GM12878 (cell line): ENCODE data around the gene CLIP3. TPM values are rescaled to one million over a fixed set of nuclear protein-coding genes. Genes with fewer than 3 reads are reported as not detected.

Source experiments
- ATAC-seq: fragments of 200-7000 bp; cut with Tn5 transposase; 3 replicates; pipeline ENCODE4 v1.9.1; 2020; ENCODE audit warnings: mild to moderate bottlenecking, moderate library complexity
- BruUV-seq: library from RNA; stranded (reverse); fragments of 400-500 nt; replicated peaks from 2 replicates; lab custom pipeline; 2021; lab: Mats Ljungman, UMichigan
- CTCF ChIA-PET: fragments of 300-600 bp; sonication (Branson Sonifier 250); formaldehyde crosslinking; extraction: SDS; loops from one replicate; lab custom pipeline; 2021; ENCODE audit warnings: inconsistent platforms; lab: Yijun Ruan, JAX
- POLR2A ChIA-PET: fragments of 350-600 bp; formaldehyde crosslinking; extraction: SDS; loops from one replicate; lab custom pipeline; 2021; ENCODE audit warnings: inconsistent platforms; lab: Charles Lee
- RAD21 ChIA-PET: fragments of 300-600 bp; sonication (Branson Sonifier 250); formaldehyde crosslinking; loops from one replicate; lab custom pipeline; 2023; ENCODE audit warnings: antibody characterized with exemption; ENCODE audit not compliant: unreplicated experiment; lab: Charles Lee
- SMC1A ChIA-PET: fragments of 300-600 bp; sonication (Branson Sonifier 250); formaldehyde crosslinking; loops from one replicate; lab custom pipeline; 2023; ENCODE audit not compliant: unreplicated experiment, uncharacterized antibody; lab: Charles Lee
- DNase-seq: peaks from one replicate; pipeline ENCODE4 v3.0.0-alpha.2; 2011; ENCODE audit warnings: low read depth, low spot score
- FAIRE-seq: peaks from 3 replicates; lab custom pipeline; 2011; peaks lifted over from hg19 to GRCh38; lab: Jason Lieb, UNC
- H2AFZ ChIP-seq: 2 replicates; pipeline ENCODE4 v1.6.0; 2011; ENCODE audit warnings: low read depth, low read length, control low read depth; ENCODE audit not compliant: control insufficient read depth
- H3K27ac ChIP-seq: 2 replicates; pipeline ENCODE4 v1.5.1; 2011; ENCODE audit warnings: control low read depth; ENCODE audit not compliant: control insufficient read depth, insufficient read depth
- H3K27me3 ChIP-seq, 2 experiments: replicated peaks in 1 of 2; 2 replicates each; pipeline versions ENCODE4 v1.6.0 to v1.6.1; 2011; ENCODE audit warnings: low read length in 1 of 2; ENCODE audit not compliant: control insufficient read depth in 2 of 2, insufficient read depth in 2 of 2
- H3K36me3 ChIP-seq, 2 experiments: 2 replicates each; pipeline ENCODE4 v1.5.1; 2011; ENCODE audit warnings: low read length in 1 of 2; ENCODE audit not compliant: control insufficient read depth in 2 of 2, insufficient read depth in 2 of 2
- H3K4me1 ChIP-seq: 2 replicates; pipeline ENCODE4 v1.6.1; 2011; ENCODE audit warnings: mild to moderate bottlenecking, low read length, moderate library complexity, mixed read lengths; ENCODE audit not compliant: control insufficient read depth, insufficient read depth
- H3K4me2 ChIP-seq: 2 replicates; pipeline ENCODE4 v1.6.0; 2011; ENCODE audit warnings: control low read depth; ENCODE audit not compliant: control insufficient read depth, insufficient read depth
- H3K4me3 ChIP-seq: fragments of 200-600 bp; sonication (generic); 2 replicates; pipeline ENCODE4 v1.5.1; 2016
- H3K79me2 ChIP-seq: 2 replicates; pipeline ENCODE4 v1.6.0; 2011; ENCODE audit warnings: low read length; ENCODE audit not compliant: control insufficient read depth, insufficient read depth
- H3K9ac ChIP-seq: 2 replicates; pipeline ENCODE4 v1.8.0; 2011; ENCODE audit warnings: low read length, control low read depth, mixed read lengths; ENCODE audit not compliant: control insufficient read depth, insufficient read depth
- H3K9me3 ChIP-seq: replicated peaks from 3 replicates; pipeline ENCODE4 v1.5.1; 2011; ENCODE audit warnings: mild to moderate bottlenecking, low read length; ENCODE audit not compliant: control insufficient read depth, insufficient read depth
- H4K20me1 ChIP-seq: 2 replicates; pipeline ENCODE4 v1.6.0; 2011; ENCODE audit not compliant: control insufficient read depth, insufficient read depth
- BACH1 ChIP-seq: fragments of 450-650 bp; IDR thresholded peaks from 2 replicates; pipeline ENCODE4 v1.6.1; 2017; ENCODE audit warnings: mild to moderate bottlenecking, borderline replicate concordance
- WGBS: methylation state at CpG from one replicate; pipeline ENCODE4 v1.1.6; 2016; ENCODE audit warnings: low lambda C conversion rate; ENCODE audit not compliant: insufficient replicate concordance, insufficient coverage; ENCODE audit errors: missing lambda C conversion rate; 5-methylcytosine and 5-hydroxymethylcytosine counted together
- in situ Hi-C: fragments of 300-500 bp; cut with MboI; formaldehyde crosslinking; loops from 9 replicates; pipeline ENCODE4 v1.14.3; 2018; ENCODE audit warnings: mixed read lengths
- intact Hi-C: fragments of 100-400 bp; cut with micrococcal nuclease; formaldehyde crosslinking; loops from one replicate; pipeline ENCODE4 v1.14.2; 2022; ENCODE audit not compliant: unreplicated experiment
- polyA plus RNA-seq, 11 experiments: library from polyadenylated mRNA; depleted of rRNA in 4 of 11; unstranded in 6 of 11; stranded (reverse) in 5 of 11; fragments of >200 nt; fragmentation: Nextera tagmentation in 4 of 11; fragmentation: Illumina TruSeq in 1 of 11; extraction: Ambion mirVana in 4 of 11; extraction: Trizol in 1 of 11; gene quantifications; 1 replicate in 1 of 11; 2 replicates in 10 of 11; pipeline versions ENCODE4 v1.2.1 to v1.2.3, GENCODE V29; 2011 to 2016; ENCODE audit warnings: inconsistent platforms in 2 of 11, missing spikeins in 2 of 11, low read depth in 1 of 11
- total RNA-seq, 4 experiments: library from RNA; depleted of rRNA in 3 of 4; stranded (reverse); fragments of >200 nt in 3 of 4; fragmentation: Illumina TruSeq in 1 of 4; extraction: Trizol in 1 of 4; gene quantifications; 2 replicates each; pipeline versions ENCODE4 v1.2.1 to v1.2.3, GENCODE V29; 2013 to 2021
- TF ChIP-seq, protein P1 (sequence below): fragments of 450-650 bp; IDR thresholded peaks from 2 replicates; pipeline ENCODE4 v1.6.1; 2016; ENCODE audit warnings: mild to moderate bottlenecking, moderate library complexity, borderline replicate concordance
- TF ChIP-seq, protein P2 (sequence below): IDR thresholded peaks from 2 replicates; pipeline ENCODE4 v1.6.1; 2012; ENCODE audit warnings: low read length, inconsistent platforms

Gene CLIP3
- total and polyA plus RNA-seq, 10 of the 15 experiments (the other 5 are each of a cell fraction or from before 2014, with no cell fraction given) = 0.09 to 2.7 (median 0.45) TPM; not detected in 1

DNA sequence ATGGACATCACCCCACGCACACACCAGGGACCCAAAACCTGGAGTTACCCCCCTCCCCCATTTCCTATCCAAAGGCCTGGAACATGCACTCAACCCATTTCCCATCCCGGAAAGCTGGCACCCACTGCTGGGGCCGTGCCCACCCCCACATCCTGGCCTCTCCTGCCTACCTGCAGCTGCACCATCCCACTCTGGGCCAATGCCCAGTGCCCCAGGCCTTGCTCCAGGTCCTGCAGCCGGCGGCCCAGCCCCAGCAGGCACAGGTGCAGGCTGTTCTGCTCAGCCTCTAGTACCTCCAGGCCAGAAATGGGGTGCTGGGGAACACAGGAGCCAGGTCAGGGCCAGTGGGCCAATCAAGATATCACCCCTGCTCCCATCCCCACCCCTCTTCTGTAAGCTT lies 25.7 kb downstream of the CLIP3 start (continued):
- TF ChIP-seq, protein P1, sequence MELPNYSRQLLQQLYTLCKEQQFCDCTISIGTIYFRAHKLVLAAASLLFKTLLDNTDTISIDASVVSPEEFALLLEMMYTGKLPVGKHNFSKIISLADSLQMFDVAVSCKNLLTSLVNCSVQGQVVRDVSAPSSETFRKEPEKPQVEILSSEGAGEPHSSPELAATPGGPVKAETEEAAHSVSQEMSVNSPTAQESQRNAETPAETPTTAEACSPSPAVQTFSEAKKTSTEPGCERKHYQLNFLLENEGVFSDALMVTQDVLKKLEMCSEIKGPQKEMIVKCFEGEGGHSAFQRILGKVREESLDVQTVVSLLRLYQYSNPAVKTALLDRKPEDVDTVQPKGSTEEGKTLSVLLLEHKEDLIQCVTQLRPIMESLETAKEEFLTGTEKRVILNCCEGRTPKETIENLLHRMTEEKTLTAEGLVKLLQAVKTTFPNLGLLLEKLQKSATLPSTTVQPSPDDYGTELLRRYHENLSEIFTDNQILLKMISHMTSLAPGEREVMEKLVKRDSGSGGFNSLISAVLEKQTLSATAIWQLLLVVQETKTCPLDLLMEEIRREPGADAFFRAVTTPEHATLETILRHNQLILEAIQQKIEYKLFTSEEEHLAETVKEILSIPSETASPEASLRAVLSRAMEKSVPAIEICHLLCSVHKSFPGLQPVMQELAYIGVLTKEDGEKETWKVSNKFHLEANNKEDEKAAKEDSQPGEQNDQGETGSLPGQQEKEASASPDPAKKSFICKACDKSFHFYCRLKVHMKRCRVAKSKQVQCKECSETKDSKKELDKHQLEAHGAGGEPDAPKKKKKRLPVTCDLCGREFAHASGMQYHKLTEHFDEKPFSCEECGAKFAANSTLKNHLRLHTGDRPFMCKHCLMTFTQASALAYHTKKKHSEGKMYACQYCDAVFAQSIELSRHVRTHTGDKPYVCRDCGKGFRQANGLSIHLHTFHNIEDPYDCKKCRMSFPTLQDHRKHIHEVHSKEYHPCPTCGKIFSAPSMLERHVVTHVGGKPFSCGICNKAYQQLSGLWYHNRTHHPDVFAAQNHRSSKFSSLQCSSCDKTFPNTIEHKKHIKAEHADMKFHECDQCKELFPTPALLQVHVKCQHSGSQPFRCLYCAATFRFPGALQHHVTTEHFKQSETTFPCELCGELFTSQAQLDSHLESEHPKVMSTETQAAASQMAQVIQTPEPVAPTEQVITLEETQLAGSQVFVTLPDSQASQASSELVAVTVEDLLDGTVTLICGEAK = no peak
- no peak for TF ChIP-seq BACH1

DNA sequence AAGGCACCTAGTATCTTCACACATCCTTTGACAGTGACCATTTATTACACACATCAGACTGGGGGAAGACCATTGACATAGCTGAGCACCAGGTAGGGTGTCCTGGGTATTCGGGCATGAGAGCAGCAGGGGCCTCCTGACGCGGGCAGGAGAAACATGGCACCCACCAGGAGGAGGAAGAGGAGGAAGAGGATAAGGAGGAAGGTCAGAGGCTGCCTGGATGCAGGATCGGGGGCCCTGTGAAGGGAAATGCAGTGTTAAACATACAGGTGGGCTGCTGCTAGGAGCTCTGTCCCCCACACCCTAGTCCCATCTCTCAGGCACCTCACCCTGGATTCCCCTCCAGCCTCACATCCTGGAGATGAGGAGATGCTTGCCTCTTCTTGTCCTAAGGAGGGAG lies 29.4 kb downstream of the CLIP3 start:
- POLR2A ChIA-PET = no interaction called here

More for the DNA sequence above, 29.4 kb downstream of the CLIP3 start:
- no peaks in the 10 kb centered on the region for H3K27me3 ChIP-seq
- TF ChIP-seq, protein P2, sequence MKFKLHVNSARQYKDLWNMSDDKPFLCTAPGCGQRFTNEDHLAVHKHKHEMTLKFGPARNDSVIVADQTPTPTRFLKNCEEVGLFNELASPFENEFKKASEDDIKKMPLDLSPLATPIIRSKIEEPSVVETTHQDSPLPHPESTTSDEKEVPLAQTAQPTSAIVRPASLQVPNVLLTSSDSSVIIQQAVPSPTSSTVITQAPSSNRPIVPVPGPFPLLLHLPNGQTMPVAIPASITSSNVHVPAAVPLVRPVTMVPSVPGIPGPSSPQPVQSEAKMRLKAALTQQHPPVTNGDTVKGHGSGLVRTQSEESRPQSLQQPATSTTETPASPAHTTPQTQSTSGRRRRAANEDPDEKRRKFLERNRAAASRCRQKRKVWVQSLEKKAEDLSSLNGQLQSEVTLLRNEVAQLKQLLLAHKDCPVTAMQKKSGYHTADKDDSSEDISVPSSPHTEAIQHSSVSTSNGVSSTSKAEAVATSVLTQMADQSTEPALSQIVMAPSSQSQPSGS = no peak
- H3K4me1 ChIP-seq = no peaks in the 10 kb centered on the region
- BruUV-seq = no TSS peak
- SMC1A ChIA-PET = no interaction called here
- no peak overlapping the region for H3K4me2 ChIP-seq
- in situ Hi-C loops (no loop called here), intact Hi-C loops (no loop called here)
- no peak for FAIRE-seq
- no peaks in the 10 kb centered on the region for H3K36me3 ChIP-seq
- RAD21 ChIA-PET = interaction anchor here (0.7 kb wide), 1 partner anchor 53 kb away, joined by 3 read pairs; no protein-coding TSS in a partner anchor
- no peak for ATAC-seq
- H3K9ac ChIP-seq = no peak overlapping the region
- H3K79me2 ChIP-seq = peaks cover 3% of the 10 kb centered on the region; the same call in 1 of the 2 replicates
- H3K4me3 ChIP-seq = no peak overlapping the region
- no peaks in the 10 kb centered on the region for H3K9me3 ChIP-seq
- CTCF ChIA-PET = interaction anchor here (0.6 to 1.9 kb wide), 3 partner anchors 11 to 412 kb away, joined by 3 to 7 read pairs (median 4); partner anchors contain the start of gene ALKBH6
- no peak for DNase-seq
- no peak overlapping the region for H2AFZ ChIP-seq
- WGBS = 100% methylated on average over 3 of the region's 4 CpGs
- H3K27ac ChIP-seq = no peak overlapping the region
- H4K20me1 ChIP-seq = no peaks in the 10 kb centered on the region
